Lower leg skin (tissue), 3 donors: ENCODE data around the gene GNAZ.

Experiments
- POLR2A ChIP-seq, 2 donors: fragments of 450-650 bp; IDR thresholded peaks; one replicate each; pipeline ENCODE4 v1.6.1; 2016 to 2017; ENCODE audit warnings: antibody characterized with exemption in 2 of 2, mild to moderate bottlenecking in 1 of 2, moderate library complexity in 1 of 2
- TF ChIP-seq, protein P1 (sequence below), 3 donors: fragments of 450-650 bp; IDR thresholded peaks; one replicate each; pipeline ENCODE4 v1.5.1; 2016; ENCODE audit warnings: antibody characterized with exemption in 3 of 3, mild to moderate bottlenecking in 3 of 3, moderate library complexity in 2 of 3

DNA sequence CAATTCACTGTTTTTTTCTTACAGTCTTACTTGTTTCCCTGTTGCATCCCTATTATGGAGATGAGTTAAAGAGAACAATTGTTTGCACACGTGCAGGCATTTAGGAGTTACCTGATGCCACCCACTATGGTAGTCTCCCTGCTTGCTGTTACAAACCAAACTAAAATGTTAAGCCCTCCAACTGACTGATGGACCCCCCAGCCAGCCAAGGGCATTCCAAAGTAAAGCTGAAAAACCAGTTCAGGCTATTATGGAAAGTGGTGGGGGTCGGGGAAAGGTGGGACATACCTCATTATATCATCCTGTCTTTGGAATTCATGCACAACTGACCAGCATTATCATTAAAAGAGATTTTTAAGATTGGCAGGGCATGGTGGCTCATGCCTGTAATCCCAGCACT is 47.0 kb upstream of the GNAZ start:
- TF ChIP-seq, protein P1, sequence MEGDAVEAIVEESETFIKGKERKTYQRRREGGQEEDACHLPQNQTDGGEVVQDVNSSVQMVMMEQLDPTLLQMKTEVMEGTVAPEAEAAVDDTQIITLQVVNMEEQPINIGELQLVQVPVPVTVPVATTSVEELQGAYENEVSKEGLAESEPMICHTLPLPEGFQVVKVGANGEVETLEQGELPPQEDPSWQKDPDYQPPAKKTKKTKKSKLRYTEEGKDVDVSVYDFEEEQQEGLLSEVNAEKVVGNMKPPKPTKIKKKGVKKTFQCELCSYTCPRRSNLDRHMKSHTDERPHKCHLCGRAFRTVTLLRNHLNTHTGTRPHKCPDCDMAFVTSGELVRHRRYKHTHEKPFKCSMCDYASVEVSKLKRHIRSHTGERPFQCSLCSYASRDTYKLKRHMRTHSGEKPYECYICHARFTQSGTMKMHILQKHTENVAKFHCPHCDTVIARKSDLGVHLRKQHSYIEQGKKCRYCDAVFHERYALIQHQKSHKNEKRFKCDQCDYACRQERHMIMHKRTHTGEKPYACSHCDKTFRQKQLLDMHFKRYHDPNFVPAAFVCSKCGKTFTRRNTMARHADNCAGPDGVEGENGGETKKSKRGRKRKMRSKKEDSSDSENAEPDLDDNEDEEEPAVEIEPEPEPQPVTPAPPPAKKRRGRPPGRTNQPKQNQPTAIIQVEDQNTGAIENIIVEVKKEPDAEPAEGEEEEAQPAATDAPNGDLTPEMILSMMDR (IDR thresholded peaks at IDR 0.05), result no peak
- no peak for TF ChIP-seq POLR2A (IDR thresholded peaks at IDR 0.05)
